ENCODE data around the gene DNAH6.

DNAH6 gene

DNA sequence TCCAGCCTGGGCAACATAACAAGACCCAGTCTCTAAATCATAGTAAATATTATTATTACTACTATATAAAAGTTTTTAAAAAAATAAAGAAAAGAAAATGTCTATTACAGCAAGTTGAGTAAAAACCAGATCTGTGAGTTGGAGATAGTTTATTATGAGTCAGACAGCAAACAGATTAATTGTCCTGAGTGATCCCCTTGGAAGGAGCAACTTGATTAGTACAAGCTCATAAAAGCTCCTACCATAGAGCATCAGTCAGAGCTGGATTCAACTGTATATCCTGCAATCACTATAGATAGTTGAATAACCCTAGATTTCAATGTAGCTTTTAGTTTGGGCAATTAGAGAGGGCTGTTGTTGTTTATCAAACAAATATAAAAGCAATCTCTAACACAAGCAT is 280.5 kb downstream of the DNAH6 start:
- Histone ChIP-seq H3K4me2 (ENCODE audit: insufficient read depth, low read length) (no peak overlapping the region), H4K20me1 (ENCODE audit: insufficient read depth, low read length) (no peaks in the 10 kb centered on the region), H3K4me1 (ENCODE audit: insufficient read depth, low read length) (no peaks in the 10 kb centered on the region), H3K9ac (ENCODE audit: low read depth, low read length) (no peak overlapping the region), H3K36me3 (ENCODE audit: insufficient read depth, low read length) (no peaks in the 10 kb centered on the region), H2AFZ (ENCODE audit: low read depth, low read length) (no peak overlapping the region), H3K27ac (ENCODE audit: low read length) (no peak overlapping the region), H3K79me2 (ENCODE audit: insufficient read depth, low read length) (no peaks in the 10 kb centered on the region), H3K27me3 (ENCODE audit: insufficient read depth, low read length, poor library complexity) (no peaks in the 10 kb centered on the region), H3K4me3 (ENCODE audit: low read depth in 1 of 2, low read length in 2 of 2) (no peak overlapping the region), H3K9me3 (ENCODE audit: insufficient read depth, low read length, severe bottlenecking) (no peaks in the 10 kb centered on the region)
- TF ChIP-seq, protein P1, sequence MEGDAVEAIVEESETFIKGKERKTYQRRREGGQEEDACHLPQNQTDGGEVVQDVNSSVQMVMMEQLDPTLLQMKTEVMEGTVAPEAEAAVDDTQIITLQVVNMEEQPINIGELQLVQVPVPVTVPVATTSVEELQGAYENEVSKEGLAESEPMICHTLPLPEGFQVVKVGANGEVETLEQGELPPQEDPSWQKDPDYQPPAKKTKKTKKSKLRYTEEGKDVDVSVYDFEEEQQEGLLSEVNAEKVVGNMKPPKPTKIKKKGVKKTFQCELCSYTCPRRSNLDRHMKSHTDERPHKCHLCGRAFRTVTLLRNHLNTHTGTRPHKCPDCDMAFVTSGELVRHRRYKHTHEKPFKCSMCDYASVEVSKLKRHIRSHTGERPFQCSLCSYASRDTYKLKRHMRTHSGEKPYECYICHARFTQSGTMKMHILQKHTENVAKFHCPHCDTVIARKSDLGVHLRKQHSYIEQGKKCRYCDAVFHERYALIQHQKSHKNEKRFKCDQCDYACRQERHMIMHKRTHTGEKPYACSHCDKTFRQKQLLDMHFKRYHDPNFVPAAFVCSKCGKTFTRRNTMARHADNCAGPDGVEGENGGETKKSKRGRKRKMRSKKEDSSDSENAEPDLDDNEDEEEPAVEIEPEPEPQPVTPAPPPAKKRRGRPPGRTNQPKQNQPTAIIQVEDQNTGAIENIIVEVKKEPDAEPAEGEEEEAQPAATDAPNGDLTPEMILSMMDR (IDR thresholded peaks at IDR 0.05; ENCODE audit: borderline replicate concordance, extremely low read depth, low read length, poor library complexity, severe bottlenecking) = no peak
- no peak for TF ChIP-seq EZH2 (IDR thresholded peaks at IDR 0.05; ENCODE audit: borderline replicate concordance, low read depth, low read length, severe bottlenecking)
- DNase-seq = no peak
- ATAC-seq (ENCODE audit: insufficient read depth, low read depth) = no peak

DNA sequence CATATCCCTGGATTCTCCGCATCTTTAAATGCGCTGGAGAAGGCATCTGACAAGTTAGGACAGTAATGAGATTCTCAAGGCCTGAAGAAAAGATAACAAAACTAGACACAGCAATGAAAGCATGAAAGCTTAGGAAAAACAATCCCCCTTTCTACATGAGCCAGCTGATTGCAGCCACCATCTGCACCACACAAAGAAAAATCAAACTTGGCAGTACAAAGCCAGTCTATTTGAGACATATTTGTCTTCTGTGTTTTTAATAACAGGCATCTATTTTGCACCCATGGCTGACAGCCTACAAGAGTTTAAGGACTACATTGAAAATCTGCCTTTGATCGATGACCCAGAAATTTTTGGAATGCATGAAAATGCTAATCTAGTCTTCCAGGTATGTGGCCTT is 281.0 kb downstream of the DNAH6 start:
- no peak overlapping the region for H3K4me2 ChIP-seq (ENCODE audit: insufficient read depth, low read length)
- TF ChIP-seq EZH2 (IDR thresholded peaks at IDR 0.05; ENCODE audit: borderline replicate concordance, low read depth, low read length, severe bottlenecking) = no peak
- TF ChIP-seq, protein P1 (IDR thresholded peaks at IDR 0.05; ENCODE audit: borderline replicate concordance, extremely low read depth, low read length, poor library complexity, severe bottlenecking) = no peak
- H3K4me3 ChIP-seq (ENCODE audit: low read depth in 1 of 2, low read length in 2 of 2) = no peak overlapping the region
- no peaks in the 10 kb centered on the region for H3K9me3 ChIP-seq (ENCODE audit: insufficient read depth, low read length, severe bottlenecking)
- H3K4me1 ChIP-seq (ENCODE audit: insufficient read depth, low read length) = no peaks in the 10 kb centered on the region
- no peaks in the 10 kb centered on the region for H3K79me2 ChIP-seq (ENCODE audit: insufficient read depth, low read length)
- no peak overlapping the region for H2AFZ ChIP-seq (ENCODE audit: low read depth, low read length)
- no peaks in the 10 kb centered on the region for H3K36me3 ChIP-seq (ENCODE audit: insufficient read depth, low read length)
- H3K27me3 ChIP-seq (ENCODE audit: insufficient read depth, low read length, poor library complexity) = no peaks in the 10 kb centered on the region
- no peak overlapping the region for H3K9ac ChIP-seq (ENCODE audit: low read depth, low read length)
- H3K27ac ChIP-seq (ENCODE audit: low read length) = no peak overlapping the region
- DNase-seq (no peak), ATAC-seq (ENCODE audit: insufficient read depth, low read depth) (no peak)
- no peaks in the 10 kb centered on the region for H4K20me1 ChIP-seq (ENCODE audit: insufficient read depth, low read length)

DNA sequence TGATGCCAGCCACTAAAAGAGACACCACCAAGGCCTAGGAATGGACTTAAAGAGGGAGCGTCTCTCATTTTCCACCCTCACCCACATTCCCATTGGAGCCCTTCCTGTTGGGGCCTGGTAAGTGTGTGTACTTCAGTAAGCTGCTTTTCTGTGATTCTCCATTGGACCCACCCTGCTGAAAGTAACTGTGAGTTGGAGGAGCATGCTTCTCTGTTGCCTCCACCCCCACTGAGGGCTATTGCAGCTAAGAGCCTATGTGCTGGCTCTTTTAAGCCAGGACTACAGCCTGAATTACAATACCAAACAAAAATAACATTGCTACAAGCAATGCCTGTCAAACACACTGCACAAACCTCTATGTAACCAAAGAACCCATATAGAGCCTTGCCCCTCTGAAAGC is 283.5 kb downstream of the DNAH6 start:
- H3K4me3 ChIP-seq (ENCODE audit: low read depth in 1 of 2, low read length in 2 of 2) = no peak overlapping the region
- TF ChIP-seq EZH2 (IDR thresholded peaks at IDR 0.05; ENCODE audit: borderline replicate concordance, low read depth, low read length, severe bottlenecking) = no peak
- TF ChIP-seq, protein P1 (IDR thresholded peaks at IDR 0.05; ENCODE audit: borderline replicate concordance, extremely low read depth, low read length, poor library complexity, severe bottlenecking) = no peak
- H2AFZ ChIP-seq (ENCODE audit: low read depth, low read length) = no peak overlapping the region
- H3K9me3 ChIP-seq (ENCODE audit: insufficient read depth, low read length, severe bottlenecking) = no peaks in the 10 kb centered on the region
- no peaks in the 10 kb centered on the region for H3K27me3 ChIP-seq (ENCODE audit: insufficient read depth, low read length, poor library complexity)
- no peaks in the 10 kb centered on the region for H4K20me1 ChIP-seq (ENCODE audit: insufficient read depth, low read length)
- H3K79me2 ChIP-seq (ENCODE audit: insufficient read depth, low read length) = no peaks in the 10 kb centered on the region
- no peaks in the 10 kb centered on the region for H3K4me1 ChIP-seq (ENCODE audit: insufficient read depth, low read length)
- H3K36me3 ChIP-seq (ENCODE audit: insufficient read depth, low read length) = no peaks in the 10 kb centered on the region
- ATAC-seq (ENCODE audit: insufficient read depth, low read depth) (no peak), DNase-seq (no peak)
- H3K9ac ChIP-seq (ENCODE audit: low read depth, low read length) = no peak overlapping the region
- no peak overlapping the region for H3K27ac ChIP-seq (ENCODE audit: low read length)
- H3K4me2 ChIP-seq (ENCODE audit: insufficient read depth, low read length) = no peak overlapping the region

Data from DND-41 (cell line).